ENCODE measurements around the gene PCSK2.
"Not testable (repeated sequence)": the region's sequence is repeated elsewhere in the genome, so short reads cannot be mapped to it uniquely, and the experiment has no call there.

The PCSK2 gene, protein sequence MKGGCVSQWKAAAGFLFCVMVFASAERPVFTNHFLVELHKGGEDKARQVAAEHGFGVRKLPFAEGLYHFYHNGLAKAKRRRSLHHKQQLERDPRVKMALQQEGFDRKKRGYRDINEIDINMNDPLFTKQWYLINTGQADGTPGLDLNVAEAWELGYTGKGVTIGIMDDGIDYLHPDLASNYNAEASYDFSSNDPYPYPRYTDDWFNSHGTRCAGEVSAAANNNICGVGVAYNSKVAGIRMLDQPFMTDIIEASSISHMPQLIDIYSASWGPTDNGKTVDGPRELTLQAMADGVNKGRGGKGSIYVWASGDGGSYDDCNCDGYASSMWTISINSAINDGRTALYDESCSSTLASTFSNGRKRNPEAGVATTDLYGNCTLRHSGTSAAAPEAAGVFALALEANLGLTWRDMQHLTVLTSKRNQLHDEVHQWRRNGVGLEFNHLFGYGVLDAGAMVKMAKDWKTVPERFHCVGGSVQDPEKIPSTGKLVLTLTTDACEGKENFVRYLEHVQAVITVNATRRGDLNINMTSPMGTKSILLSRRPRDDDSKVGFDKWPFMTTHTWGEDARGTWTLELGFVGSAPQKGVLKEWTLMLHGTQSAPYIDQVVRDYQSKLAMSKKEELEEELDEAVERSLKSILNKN

DNA sequence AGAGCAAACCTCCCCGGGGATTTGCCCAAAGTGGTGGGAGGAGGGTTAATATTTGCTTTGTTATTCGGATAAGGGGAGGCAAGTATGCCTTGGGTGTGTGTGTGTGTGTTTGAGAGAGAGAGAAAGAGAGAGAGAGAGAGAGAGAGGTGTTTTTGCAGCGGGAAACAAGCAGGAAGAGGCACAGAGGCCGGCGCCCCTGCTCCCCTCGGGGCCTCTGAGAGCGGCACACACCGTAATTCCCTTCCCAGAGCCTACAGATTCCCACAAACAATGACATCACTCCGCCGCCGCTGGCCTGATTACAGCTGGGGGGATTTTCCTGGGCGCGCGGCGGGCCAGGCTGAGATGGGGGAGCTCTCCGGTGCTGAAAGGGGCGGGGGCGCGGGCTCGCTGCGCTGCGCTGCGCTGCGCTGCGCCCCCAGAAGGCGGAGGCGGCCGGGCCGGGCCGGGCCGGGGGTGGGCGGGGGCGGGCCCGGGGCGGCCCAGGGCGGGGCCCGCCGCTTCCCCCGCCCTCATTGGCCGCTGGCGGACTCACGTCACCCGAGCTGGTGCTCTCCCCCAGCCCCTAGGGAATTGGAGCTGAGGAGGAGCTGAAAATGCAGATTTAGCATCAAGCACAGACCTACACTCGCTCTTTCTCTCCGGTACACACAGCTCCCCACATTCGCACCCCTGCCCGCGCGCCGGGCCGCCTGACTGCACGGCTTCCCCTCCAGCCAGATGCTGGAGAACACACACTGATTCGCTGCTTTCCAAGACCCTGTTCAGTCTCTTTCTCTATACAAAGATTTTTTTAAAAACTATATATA is at the start of gene PCSK2:
PCSK2 (plus strand) TSS at position 631 of the 809 bp plus-strand sequence. CDS start 266 bp downstream, outside the sequence.
- no peak for DNase-seq

DNA sequence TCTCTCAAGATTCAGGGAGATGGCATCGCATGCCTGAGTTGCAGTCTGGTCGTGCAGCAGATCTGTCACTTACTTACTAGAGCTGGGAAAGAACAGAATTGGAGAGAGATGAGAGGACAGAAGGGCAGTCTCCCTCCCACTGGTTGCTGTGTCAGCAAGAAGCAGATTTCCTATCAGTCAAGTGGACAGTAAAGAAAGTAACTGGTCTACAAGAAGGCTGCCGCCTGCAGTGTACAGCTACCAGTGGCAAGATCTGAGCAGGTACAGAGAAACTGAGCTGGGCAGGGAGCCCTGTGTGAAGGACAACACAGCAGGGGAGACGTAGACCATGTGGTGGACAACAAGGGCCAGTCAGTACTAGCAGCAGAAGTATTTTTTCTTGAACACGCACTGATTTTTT is 49.5 kb upstream of the PCSK2 start:
- DNase-seq, result no peak

DNA sequence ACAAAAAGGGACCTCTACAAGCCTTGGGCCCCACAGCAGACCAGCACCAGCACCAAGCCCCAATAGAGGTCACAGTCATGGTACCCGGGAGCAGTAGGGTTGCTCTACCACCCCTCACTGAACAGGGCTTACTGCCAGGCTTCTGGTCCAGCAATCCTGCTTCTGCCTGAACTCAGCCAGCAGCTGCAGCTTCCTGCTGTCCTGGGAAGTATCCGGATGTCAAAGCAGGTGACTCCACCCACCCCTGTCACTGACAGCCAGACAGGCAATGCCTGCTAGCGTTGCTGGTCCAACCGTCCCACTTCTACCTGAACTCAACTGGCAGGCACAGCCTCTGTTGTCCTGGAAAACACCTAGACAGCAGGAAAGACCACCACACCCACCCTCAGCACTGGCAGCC is 47.0 kb upstream of the PCSK2 start:
- no peak for DNase-seq

DNA sequence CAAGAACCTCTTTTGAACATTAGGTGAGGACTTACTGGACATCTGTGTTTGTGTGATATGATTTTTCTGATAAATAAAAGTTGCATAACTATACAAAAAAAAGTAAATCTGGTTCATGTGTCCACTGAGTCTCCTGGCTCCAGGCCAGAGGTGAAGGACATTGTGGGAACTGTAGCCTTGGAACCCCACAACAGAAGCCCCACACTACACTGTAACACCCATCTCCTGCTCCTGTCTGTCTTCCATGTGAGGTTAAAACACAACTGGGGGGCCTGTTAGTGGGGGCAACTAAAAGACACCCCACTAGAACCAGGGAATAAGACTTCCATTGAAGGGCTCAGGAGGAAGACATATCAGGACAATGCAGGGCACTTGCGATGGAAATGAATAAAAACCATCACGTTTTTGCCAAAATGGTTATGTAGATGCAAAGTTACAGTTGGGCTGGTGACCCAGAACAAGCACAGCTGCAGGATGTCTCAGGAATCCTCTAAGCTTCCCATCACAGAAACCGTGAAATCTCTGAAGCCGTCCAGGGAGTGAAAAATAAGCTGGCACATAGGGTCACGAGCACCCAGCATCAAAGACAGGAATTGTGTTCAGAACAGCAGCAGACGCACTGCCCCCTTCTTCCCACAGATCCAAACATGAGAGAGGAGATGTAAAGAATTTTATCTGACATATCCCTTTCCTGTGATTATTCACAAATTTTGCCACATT is 36.7 kb upstream of the PCSK2 start:
- DNase-seq, result no peak

DNA sequence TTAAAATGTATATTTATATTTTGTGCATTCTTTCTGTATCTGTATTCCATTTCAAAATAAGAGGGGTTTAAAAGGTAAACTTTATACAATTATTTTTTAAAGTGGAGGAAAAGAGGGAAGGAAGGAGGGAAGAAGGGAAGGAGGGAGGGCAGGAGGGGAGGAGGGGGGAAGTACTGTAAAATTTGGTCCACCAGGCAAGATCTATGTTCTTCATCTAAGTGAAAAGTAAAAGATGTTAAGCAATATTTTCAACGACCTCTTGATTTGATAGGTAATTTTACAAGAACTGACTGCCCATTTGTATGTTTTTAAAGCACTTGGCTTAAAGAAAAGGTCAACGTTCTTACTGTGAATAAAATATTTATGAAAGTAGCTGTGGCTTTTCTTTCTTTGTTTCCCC is 29.8 kb upstream of the PCSK2 start:
- no peak for DNase-seq

DNA sequence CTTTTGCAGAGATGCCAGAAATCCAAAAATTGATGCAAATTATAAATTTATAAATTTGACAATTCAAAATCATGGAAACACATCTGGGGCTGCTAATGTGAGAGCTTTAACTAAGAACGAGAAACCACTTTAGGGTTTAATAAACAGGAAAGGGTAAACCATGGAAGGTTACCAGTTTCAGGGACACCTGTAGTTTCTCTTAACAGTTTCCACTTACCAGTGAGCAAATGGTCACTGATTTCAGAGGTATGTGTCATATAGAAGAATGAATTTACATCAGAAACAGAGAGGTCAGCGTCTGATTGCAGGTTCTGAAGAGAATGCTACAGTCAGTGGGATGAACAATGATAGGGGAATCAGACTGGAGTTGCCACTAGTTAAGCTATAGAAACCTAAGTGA is 24.8 kb upstream of the PCSK2 start:
- no peak for DNase-seq

DNA sequence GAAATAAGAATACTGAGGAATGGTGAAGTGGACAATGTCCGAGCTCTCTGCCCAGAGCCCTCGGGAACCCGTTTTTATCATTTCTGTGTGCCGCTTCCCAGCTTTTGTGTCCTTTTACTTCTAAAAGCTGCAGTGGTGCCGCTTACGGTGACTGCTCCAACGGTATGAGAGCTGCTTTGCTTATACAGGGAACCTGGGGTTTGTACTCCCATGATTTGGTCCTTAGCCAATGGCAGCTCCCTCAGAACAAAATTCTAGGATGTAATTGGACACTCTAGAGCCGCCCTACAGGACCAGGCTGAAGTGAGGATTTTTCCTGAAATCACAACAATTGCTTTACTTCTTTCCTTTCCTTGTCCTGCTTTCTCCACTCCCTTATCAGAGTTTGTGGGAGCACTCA is 24.2 kb upstream of the PCSK2 start:
- no peak for DNase-seq

DNA sequence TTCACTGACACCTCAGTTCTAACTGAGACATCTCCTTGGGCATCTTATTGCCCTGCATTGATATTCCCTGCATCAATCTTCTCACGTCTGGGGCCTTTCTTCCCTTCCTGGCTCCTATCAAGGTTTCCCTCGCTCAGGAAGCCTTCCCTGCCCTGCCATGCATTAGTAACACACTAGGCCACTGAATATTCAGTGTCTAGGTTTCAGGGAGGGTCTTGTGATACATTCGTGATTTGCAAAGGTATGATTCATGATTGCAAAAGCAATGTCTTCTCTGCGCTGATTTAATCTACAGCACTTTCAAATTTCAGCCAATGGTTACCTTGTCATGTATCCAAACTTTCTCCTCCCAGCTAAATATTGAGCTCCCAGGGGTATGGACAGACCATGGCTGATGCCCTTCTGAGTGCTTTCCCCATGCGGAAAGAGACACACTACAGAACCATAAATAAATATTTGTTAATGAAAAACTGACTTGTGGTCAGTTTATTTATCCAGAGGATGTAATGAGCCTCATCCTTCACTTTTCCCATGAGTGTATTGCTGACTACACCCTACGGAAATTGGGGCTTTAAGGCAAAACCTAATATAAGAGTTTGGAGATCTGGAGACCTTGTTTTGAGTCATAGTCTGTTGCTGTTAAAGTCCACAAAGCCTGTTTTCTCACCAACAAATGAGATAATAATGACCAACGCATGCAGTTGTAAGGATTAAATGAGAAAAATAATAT is 21.6 kb upstream of the PCSK2 start:
- no peak for DNase-seq

DNA sequence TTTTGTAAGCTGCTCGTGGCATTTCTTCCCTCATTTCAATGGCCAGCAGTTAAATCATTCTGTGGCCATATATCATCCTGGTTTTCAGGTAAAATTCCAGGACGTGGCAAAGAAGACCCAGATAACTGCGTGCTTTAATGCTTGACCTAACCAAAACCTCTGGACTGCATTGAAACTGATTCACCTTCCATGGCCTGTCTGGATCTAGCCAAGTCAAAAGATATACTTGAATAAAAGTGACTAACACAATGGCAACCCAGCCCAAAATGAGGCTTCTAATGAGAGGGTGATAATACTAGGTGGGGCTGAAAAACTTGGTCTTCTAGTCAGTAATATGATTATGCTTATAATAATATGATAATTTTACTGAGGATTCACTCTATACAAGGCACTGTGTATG is 16.5 kb upstream of the PCSK2 start:
- DNase-seq, result no peak

DNA sequence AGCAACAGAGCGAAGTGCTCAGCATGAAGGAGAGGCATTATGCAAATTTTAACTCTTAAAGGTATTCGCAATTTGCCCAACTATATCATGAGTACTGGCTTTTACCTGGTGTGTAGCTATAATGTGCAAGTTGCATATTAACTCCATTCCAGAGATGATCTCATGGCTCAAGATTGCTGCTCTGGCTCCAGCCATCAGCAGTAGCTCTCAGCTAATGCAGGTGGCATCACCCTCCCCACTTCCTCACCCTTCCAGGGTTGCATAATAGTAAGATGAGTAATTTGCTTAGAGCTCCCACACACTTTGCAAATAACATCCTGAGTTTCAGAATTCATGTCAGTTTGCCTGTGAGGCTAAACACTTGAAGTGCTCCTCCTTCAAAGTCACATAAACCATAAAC is 15.9 kb upstream of the PCSK2 start:
- no peak for DNase-seq

DNA sequence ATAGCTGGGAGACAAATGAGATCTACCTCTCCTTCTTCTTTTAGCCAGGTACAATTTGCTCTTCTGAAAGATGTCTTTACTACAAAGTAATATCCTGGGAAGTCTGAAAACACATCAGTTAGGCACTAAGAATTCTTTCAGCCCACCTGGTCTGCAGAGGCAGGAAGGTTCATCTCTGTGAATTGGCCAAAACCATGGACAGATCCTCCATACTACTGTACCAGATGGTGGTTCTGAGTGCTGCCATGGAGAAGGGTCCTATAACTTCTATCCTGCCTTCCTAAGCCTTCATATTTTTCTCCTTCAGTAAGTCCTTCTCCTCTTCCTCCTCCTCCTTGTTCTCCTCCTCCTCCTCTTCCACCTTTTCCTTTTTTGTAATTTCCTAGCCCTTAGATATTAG is 11.7 kb upstream of the PCSK2 start:
- no peak for DNase-seq

DNA sequence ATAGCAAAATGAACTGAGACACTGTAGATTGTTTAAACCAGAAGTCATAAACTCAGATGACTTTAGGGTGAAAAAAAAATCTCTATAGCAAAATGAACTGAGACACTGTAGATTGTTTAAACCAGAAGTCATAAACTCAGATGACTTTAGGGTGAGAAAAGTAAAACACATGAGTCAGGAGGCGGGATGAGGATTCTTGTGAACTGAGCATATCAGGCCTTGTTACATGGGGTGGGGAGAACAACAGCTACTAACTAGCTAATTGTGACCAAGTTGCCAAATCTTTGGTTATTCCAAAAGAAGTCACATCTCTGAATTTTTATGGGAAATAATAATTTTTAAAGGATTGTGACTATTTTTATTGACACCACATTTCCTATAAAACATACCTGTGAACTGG is 7.0 kb upstream of the PCSK2 start:
- DNase-seq, result not testable (repeated sequence)

DNA sequence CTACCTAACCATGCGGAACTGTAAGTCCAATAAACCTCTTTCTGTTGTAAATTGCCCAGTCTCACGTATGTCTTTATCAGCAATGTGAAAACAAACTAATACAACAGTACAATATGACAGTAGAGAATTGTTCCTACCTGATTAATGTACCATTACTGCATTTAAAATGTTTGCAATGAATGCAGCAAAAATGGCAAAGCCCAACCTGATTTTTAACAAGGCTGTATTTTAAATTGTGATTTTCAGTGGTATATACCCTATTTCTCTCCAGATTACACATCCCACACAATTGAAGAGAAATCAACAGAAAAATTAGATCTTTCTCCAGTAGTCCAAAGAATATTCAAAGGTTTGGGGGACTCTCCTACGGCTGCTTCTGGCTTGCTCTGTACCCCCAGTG is 3.3 kb upstream of the PCSK2 start:
- no peak for DNase-seq

DNA sequence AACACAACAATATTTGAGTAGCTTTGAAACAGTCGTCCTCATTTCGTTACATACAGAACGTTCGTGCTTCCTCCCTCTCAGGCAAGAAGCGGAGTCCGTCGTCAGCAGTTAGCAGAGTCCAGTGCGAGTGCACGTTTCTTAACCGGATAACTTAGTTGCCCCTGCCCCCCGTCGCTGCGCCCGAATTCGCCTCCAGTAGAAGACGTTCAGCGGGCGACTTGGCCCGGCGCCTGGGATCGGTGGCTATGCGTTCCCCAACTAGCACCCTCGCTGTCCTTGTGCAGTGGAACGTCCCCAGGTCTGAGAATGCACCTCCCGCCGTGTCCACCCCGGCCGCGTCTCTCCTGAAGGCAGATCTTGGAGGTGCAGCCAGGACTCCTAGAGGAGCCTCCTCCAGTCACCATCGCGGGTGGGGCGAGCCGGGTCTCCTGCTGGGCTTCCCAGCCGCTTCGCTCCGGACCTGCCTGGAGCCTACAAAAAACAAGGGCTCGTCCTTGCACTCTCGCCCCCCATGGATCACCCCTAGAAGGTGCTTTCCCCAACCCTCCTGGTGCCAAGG is 910 bp upstream of the PCSK2 start:
- DNase-seq, result no peak

DNA sequence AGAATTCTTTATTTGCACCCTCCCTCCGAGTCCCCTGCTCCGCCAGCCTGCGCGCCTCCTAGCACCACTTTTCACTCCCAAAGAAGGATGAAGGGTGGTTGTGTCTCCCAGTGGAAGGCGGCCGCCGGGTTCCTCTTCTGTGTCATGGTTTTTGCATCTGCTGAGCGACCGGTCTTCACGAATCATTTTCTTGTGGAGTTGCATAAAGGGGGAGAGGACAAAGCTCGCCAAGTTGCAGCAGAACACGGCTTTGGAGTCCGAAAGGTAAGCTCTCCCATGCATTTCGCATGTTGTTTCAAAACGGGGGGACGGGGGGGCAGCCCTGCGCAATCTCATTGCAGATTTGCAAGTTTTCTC is 357 bp downstream of the PCSK2 start:
- no peak for DNase-seq

DNA sequence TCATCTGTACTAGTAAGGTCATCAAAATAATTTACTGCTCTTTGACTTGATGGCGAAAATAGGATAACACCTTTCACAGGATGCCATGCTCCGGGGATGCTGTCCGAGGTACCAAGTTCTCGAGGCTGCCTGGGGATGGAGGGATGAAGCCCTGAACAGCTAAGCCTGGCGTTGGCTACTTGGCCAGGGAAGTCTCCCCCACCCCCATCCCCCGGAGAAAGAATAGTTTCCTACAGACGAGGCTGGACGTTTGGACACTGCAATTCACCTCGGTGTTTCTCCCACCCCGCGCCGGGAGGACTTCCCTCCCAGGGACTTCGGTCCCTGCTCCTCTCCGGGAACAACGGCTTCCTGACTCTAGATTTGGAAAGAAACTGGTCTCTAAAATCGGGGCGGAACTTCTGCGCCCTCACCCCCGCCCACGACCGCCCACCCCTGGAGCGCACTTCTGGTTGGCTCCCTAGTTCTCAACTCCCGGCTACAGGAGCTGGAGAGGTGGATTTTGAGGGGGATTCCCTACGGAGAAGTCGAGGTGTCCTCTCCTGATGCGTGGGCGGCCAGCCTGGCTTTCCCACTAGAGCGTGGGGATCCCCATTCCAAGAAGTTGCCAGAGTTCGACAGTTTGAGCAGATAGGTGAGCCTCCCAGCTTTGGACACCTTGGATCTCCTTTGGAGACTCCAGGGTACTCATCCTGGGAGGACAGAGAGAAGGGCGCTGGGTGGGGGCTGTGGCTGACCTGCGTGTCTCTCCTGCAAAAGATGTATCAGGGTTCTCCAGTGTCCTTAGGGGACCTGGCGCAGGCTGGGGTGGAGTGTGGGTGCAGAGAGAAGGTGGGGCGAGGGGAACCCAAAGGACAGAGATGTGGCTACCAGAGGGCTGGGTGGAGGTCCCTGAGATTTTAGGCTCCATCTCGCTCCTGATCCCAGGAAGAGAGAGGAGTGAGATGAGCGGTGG is 1.1 kb downstream of the PCSK2 start:
- no peak for DNase-seq

DNA sequence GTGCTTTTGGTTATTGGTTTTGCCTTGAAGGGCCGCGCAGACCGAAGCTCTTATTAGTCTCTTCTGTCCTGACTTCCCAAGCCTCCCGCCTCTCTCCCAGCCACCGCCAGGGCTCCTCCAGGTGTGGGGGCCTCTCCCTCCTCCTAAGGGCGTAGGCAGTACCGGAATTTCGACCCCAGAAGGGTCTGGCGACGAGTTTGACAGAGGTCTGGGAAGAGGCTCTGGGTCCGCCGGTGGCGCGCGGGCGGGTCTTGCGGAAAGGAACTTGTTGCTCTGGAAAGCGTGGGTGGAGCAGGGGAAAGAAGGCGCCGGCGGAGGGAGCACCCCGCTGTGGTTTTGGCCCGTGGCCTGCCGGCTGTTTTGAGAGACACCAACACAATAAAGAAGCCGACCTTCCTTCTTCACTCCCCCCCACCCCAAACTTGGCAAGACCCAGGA is 1.8 kb downstream of the PCSK2 start:
- no peak for DNase-seq

DNA sequence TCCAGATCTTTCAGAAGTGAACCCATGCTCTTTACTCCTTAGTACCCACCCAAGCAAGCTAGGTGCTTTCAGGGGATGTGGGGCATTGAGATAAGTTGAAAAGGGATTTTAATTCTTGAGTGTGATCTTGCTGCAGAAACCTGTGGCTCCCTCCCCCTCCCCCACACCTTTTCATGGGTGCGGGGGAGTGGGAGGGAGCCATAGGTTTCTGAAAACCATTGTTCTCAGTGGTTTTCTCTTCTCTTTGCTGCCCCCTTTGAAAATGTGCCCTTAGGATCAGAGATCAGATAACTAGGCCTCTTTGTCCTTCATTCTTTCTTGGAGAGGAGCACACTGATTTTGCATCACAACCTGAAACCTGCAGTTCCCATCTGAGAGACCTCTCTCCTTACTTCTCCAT is 2.4 kb downstream of the PCSK2 start:
- DNase-seq, result no peak

DNA sequence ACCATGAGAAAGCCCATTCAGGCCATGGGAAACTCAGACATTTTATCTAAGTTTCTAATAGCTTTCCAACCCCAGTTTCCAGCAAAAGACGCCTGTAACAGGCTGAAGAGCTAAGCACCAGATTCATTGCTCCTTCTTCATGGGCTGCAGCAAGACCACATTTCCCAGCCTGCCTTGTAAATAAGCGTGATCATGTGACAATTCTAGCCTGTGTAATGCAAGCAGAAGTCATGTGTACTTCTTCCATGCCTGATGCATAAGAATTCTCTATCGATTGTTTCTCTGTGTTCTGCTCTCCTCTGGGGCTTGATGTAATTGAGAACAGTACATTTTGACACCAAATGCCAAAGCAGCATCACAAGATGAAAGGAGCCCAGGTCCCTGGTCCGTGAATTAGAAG is 6.8 kb downstream of the PCSK2 start:
- DNase-seq, result no peak

DNA sequence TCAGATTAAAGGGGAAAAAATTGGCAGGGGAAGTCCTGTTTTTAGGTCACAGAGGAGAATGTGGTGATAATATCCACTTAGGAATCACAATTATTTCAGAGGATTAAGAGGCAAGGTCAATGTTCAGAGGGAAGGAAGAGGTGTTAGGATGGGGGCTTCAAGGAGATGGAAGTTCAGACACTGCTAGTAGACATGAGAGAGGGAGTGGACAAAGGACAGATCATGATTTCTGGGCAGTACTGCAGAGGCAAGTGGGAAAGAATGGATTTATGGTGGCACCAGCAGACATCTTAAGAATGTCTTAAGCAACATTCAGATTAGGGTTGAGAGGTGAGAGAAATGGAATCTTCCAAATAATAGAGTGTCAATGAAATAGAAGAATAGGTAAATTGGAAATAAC is 9.9 kb downstream of the PCSK2 start:
- no peak for DNase-seq

DNA sequence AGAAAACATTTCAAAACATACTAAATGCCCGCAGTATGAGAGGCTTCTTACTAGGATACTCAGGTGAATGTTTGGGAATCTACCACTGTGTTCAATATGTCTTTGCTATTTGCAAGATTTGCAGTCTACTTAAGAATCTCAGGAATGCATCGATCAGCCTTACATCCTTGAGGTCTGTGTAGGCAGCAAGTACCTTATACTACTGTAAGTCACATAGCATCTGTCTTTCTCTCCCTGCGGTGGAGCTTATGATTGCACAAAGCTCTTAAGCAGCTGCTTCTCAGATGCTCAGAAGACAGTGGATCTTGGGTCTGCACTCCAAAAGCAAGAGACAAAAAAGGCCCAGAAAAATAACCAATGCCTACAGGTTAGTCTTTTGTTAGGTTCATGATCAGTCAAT is 21.4 kb downstream of the PCSK2 start:
- DNase-seq, result no peak

All from activated T-cell treated with anti-CD3 and anti-CD28 coated beads for 4 hours (primary cell).